MM.1S (cell line): ENCODE measurements around the gene IFT80.
A peak's percentile ranks its signal among the peaks of the same experiment; 100 is the strongest.

Source experiments
- DNase-seq: peaks from one replicate; pipeline ENCODE4 v3.0.0-alpha.2; 2015
- H2AFZ ChIP-seq: fragments of 300-600 bp; sonication (generic); 2 replicates; pipeline ENCODE4 v1.6.0; 2016; ENCODE audit warnings: antibody characterized with exemption, low read length
- H3F3A ChIP-seq: fragments of 300-600 bp; sonication (generic); 2 replicates; pipeline ENCODE4 v1.6.1; 2016; ENCODE audit warnings: mild to moderate bottlenecking, antibody characterized with exemption, low read length, moderate library complexity, mixed read lengths; ENCODE audit not compliant: insufficient read depth
- H3K27ac ChIP-seq: fragments of 300-600 bp; sonication (generic); 2 replicates; pipeline ENCODE4 v1.5.1; 2016; ENCODE audit warnings: mild to moderate bottlenecking, low read length
- H3K27me3 ChIP-seq: fragments of 300-600 bp; sonication (generic); replicated peaks from 2 replicates; pipeline ENCODE4 v1.6.0; 2016; ENCODE audit warnings: low read length; ENCODE audit not compliant: insufficient read depth
- H3K36me3 ChIP-seq: fragments of 300-600 bp; sonication (generic); replicated peaks from 2 replicates; pipeline ENCODE4 v1.6.1; 2016; ENCODE audit warnings: mild to moderate bottlenecking, low read length, mixed read lengths; ENCODE audit not compliant: insufficient read depth
- H3K4me1 ChIP-seq: fragments of 300-600 bp; sonication (generic); 2 replicates; pipeline ENCODE4 v1.6.1; 2016; ENCODE audit warnings: low read length, mixed read lengths
- H3K4me2 ChIP-seq: fragments of 300-600 bp; sonication (generic); 2 replicates; pipeline ENCODE4 v1.6.0; 2016; ENCODE audit warnings: low read depth, low read length
- H3K4me3 ChIP-seq: fragments of 300-600 bp; sonication (generic); 2 replicates; pipeline ENCODE4 v1.5.1; 2016; ENCODE audit warnings: low read length, mixed read lengths
- H3K79me2 ChIP-seq: fragments of 300-600 bp; sonication (generic); 2 replicates; pipeline ENCODE4 v1.6.1; 2016; ENCODE audit warnings: mixed run types, low read length, mixed read lengths
- H3K9ac ChIP-seq: fragments of 300-600 bp; sonication (generic); 2 replicates; pipeline ENCODE4 v1.6.1; 2016; ENCODE audit warnings: low read length, mixed read lengths
- H3K9me2 ChIP-seq: fragments of 300-600 bp; sonication (generic); replicated peaks from 2 replicates; pipeline ENCODE4 v1.6.1; 2016; ENCODE audit warnings: mild to moderate bottlenecking, low read length, mixed read lengths; ENCODE audit not compliant: insufficient read depth
- H3K9me3 ChIP-seq: fragments of 300-600 bp; sonication (generic); replicated peaks from 2 replicates; pipeline ENCODE4 v1.6.1; 2016; ENCODE audit warnings: mild to moderate bottlenecking, low read length, mixed read lengths; ENCODE audit not compliant: insufficient read depth
- H4K20me1 ChIP-seq: fragments of 300-600 bp; sonication (generic); 2 replicates; pipeline ENCODE4 v1.6.1; 2016; ENCODE audit warnings: mild to moderate bottlenecking, low read length, moderate library complexity, mixed read lengths; ENCODE audit not compliant: insufficient read depth
- CTCF ChIP-seq: fragments of 300-600 bp; sonication (generic); IDR thresholded peaks from 2 replicates; pipeline ENCODE4 v1.5.1; 2016; ENCODE audit warnings: antibody characterized with exemption, low read length, mixed read lengths
- EZH2 ChIP-seq: fragments of 300-600 bp; sonication (generic); optimal IDR thresholded peaks from 2 replicates; pipeline ENCODE3; 2017; ENCODE audit warnings: low read depth, mild to moderate bottlenecking, antibody characterized with exemption, low read length, mixed read lengths
- EZH2phosphoT487 ChIP-seq: fragments of 300-600 bp; sonication (generic); IDR thresholded peaks from 2 replicates; pipeline ENCODE4 v1.6.1; 2018; ENCODE audit warnings: antibody characterized with exemption, low read length

The IFT80 gene

GRCh38 chr3:160392798-160393197, 6.2 kb downstream of the IFT80 start:
- TF ChIP-seq EZH2phosphoT487 (no peak), EZH2 (no peak), CTCF (no peak)
- no peaks in the 10 kb centered on the region for H3K36me3 ChIP-seq
- no peak for DNase-seq
- no peaks in the 10 kb centered on the region for H3K27me3 ChIP-seq
- H3K4me2 ChIP-seq, result no peak overlapping the region
- H3K9me3 ChIP-seq, result no peaks in the 10 kb centered on the region
- H2AFZ ChIP-seq, result no peak overlapping the region
- no peak overlapping the region for H3K27ac ChIP-seq
- H3K9me2 ChIP-seq, result no peaks in the 10 kb centered on the region
- no peak overlapping the region for H3K4me3 ChIP-seq
- H3K9ac ChIP-seq, result no peak overlapping the region
- peaks cover 20% of the 10 kb centered on the region for H3K4me1 ChIP-seq
- H4K20me1 ChIP-seq, result no peaks in the 10 kb centered on the region
- peaks cover 6% of the 10 kb centered on the region; the same call in 1 of the 2 replicates for H3F3A ChIP-seq
- peaks cover 74% of the 10 kb centered on the region for H3K79me2 ChIP-seq

- peak overlapping the region; percentile 26; the same call in 1 of the 2 replicates for H3K27ac ChIP-seq
- no peaks in the 10 kb centered on the region for H4K20me1 ChIP-seq
- H3K4me1 ChIP-seq, result peaks cover 14% of the 10 kb centered on the region
- H2AFZ ChIP-seq, result no peak overlapping the region
- no peak overlapping the region for H3K4me3 ChIP-seq
- peaks cover 70% of the 10 kb centered on the region for H3K79me2 ChIP-seq
- H3K9me2 ChIP-seq, result no peaks in the 10 kb centered on the region
- no peak overlapping the region for H3K9ac ChIP-seq
- TF ChIP-seq EZH2 (no peak), EZH2phosphoT487 (no peak), CTCF (no peak)
- no peaks in the 10 kb centered on the region for H3K36me3 ChIP-seq
- H3K9me3 ChIP-seq, result no peaks in the 10 kb centered on the region
- DNase-seq, result no peak
- H3F3A ChIP-seq, result peaks cover 6% of the 10 kb centered on the region; the same call in 1 of the 2 replicates
- peak overlapping the region; percentile 39; the same call in 1 of the 2 replicates for H3K4me2 ChIP-seq
- H3K27me3 ChIP-seq, result no peaks in the 10 kb centered on the region
These were observed 8.4 kb downstream of the IFT80 start for GRCh38 chr3:160390565-160391138.

- Histone ChIP-seq H3K27me3 (no peaks in the 10 kb centered on the region), H3K79me2 (peaks cover 30% of the 10 kb centered on the region), H3K9me2 (no peaks in the 10 kb centered on the region), H3K4me2 (no peak overlapping the region), H3K4me3 (no peak overlapping the region), H4K20me1 (no peaks in the 10 kb centered on the region), H3K27ac (no peak overlapping the region), H3F3A (no peaks in the 10 kb centered on the region), H3K9ac (no peak overlapping the region), H2AFZ (no peak overlapping the region), H3K4me1 (no peaks in the 10 kb centered on the region), H3K9me3 (no peaks in the 10 kb centered on the region), H3K36me3 (no peaks in the 10 kb centered on the region)
- TF ChIP-seq EZH2phosphoT487 (no peak), EZH2 (no peak), CTCF (no peak)
- no peak for DNase-seq
These were observed 14.2 kb downstream of the IFT80 start for GRCh38 chr3:160384639-160385318.
